ENCODE results near the gene COL16A1. TPM values are rescaled to one million over a fixed set of nuclear protein-coding genes. Genes with fewer than 3 reads are reported as not detected.

COL16A1 gene
- total RNA-seq, 2 donors from 2014 or later: 7.4 to 9.9 TPM

GRCh38 chr1:31650161-31651088 is 53.4 kb downstream of the COL16A1 start:
- H3K9me3 Mint-ChIP-seq: no peaks in the 10 kb centered on the region
- Histone ChIP-seq H3K4me3 (ENCODE audit: low read length) (no peak overlapping the region), H3K36me3 (ENCODE audit: control insufficient read depth, insufficient read depth, low read length) (no peaks in the 10 kb centered on the region), H3K9me3 (ENCODE audit: control insufficient read depth, low read length) (no peaks in the 10 kb centered on the region), H3K4me1 (ENCODE audit: control insufficient read depth, insufficient read depth, low read length) (peaks cover 13% of the 10 kb centered on the region), H3K9ac (ENCODE audit: extremely low read depth, low read length, poor library complexity, severe bottlenecking) (no peak overlapping the region), H3K27ac (ENCODE audit: low read depth, low read length) (no peak overlapping the region), H3K27me3 (ENCODE audit: control insufficient read depth, insufficient read depth, low read length, poor library complexity, severe bottlenecking) (no peaks in the 10 kb centered on the region)
- 88 to 92% methylated on average over 9 of the region's 9 CpGs for WGBS, 2 experiments (ENCODE audit: insufficient coverage in 1 of 2, insufficient read length in 1 of 2)
- no peak for DNase-seq
- H3K4me3 Mint-ChIP-seq: no peak overlapping the region
- TF ChIP-seq CTCF (conservative IDR thresholded peaks at IDR 0.05): no peak
- H3K36me3 Mint-ChIP-seq (ENCODE audit: low read depth): no peaks in the 10 kb centered on the region
- peaks cover 17% of the 10 kb centered on the region for H3K4me1 Mint-ChIP-seq
- peaks cover under 1% of the 10 kb centered on the region for H3K27me3 Mint-ChIP-seq (ENCODE audit: insufficient read depth)
- no peak overlapping the region for H3K27ac Mint-ChIP-seq

GRCh38 chr1:31648641-31649357 is 55.0 kb downstream of the COL16A1 start:
- H3K27ac Mint-ChIP-seq: peak overlapping the region; percentile 23
- no peaks in the 10 kb centered on the region for H3K36me3 Mint-ChIP-seq (ENCODE audit: low read depth)
- Histone ChIP-seq H3K27me3 (ENCODE audit: control insufficient read depth, insufficient read depth, low read length, poor library complexity, severe bottlenecking) (no peaks in the 10 kb centered on the region), H3K4me1 (ENCODE audit: control insufficient read depth, insufficient read depth, low read length) (peaks cover 10% of the 10 kb centered on the region), H3K4me3 (ENCODE audit: low read length) (no peak overlapping the region), H3K36me3 (ENCODE audit: control insufficient read depth, insufficient read depth, low read length) (no peaks in the 10 kb centered on the region), H3K9ac (ENCODE audit: extremely low read depth, low read length, poor library complexity, severe bottlenecking) (no peak overlapping the region), H3K9me3 (ENCODE audit: control insufficient read depth, low read length) (no peaks in the 10 kb centered on the region), H3K27ac (ENCODE audit: low read depth, low read length) (no peak overlapping the region)
- TF ChIP-seq CTCF (conservative IDR thresholded peaks at IDR 0.05): no peak
- DNase-seq: no peak
- WGBS, 2 experiments (ENCODE audit: insufficient coverage in 1 of 2, insufficient read length in 1 of 2): 55 to 79% methylated on average over 3 to 9 of the region's 9 CpGs
- no peaks in the 10 kb centered on the region for H3K9me3 Mint-ChIP-seq
- H3K4me1 Mint-ChIP-seq: peaks cover 23% of the 10 kb centered on the region
- no peaks in the 10 kb centered on the region for H3K27me3 Mint-ChIP-seq (ENCODE audit: insufficient read depth)
- peak overlapping the region; percentile 13 for H3K4me3 Mint-ChIP-seq

GRCh38 chr1:31648190-31648589 is 55.6 kb downstream of the COL16A1 start:
- no peak overlapping the region for H3K9ac ChIP-seq (ENCODE audit: extremely low read depth, low read length, poor library complexity, severe bottlenecking)
- H3K36me3 Mint-ChIP-seq (ENCODE audit: low read depth): no peaks in the 10 kb centered on the region
- peak overlapping the region; percentile 23 for H3K27ac Mint-ChIP-seq
- 71% methylated on average over 2 of the region's 2 CpGs; no CpG with 5 or more reads in 1 of the 2 experiments for WGBS, 2 experiments (ENCODE audit: insufficient coverage in 1 of 2, insufficient read length in 1 of 2)
- no peaks in the 10 kb centered on the region for H3K36me3 ChIP-seq (ENCODE audit: control insufficient read depth, insufficient read depth, low read length)
- H3K27me3 ChIP-seq (ENCODE audit: control insufficient read depth, insufficient read depth, low read length, poor library complexity, severe bottlenecking): no peaks in the 10 kb centered on the region
- H3K4me1 Mint-ChIP-seq: peaks cover 28% of the 10 kb centered on the region
- peak overlapping the region; percentile 13 for H3K4me3 Mint-ChIP-seq
- no peaks in the 10 kb centered on the region for H3K9me3 Mint-ChIP-seq
- no peak overlapping the region for H3K27ac ChIP-seq (ENCODE audit: low read depth, low read length)
- no peaks in the 10 kb centered on the region for H3K9me3 ChIP-seq (ENCODE audit: control insufficient read depth, low read length)
- no peak for TF ChIP-seq CTCF (conservative IDR thresholded peaks at IDR 0.05)
- H3K4me1 ChIP-seq (ENCODE audit: control insufficient read depth, insufficient read depth, low read length): peaks cover 12% of the 10 kb centered on the region
- no peak for DNase-seq
- no peaks in the 10 kb centered on the region for H3K27me3 Mint-ChIP-seq (ENCODE audit: insufficient read depth)
- no peak overlapping the region for H3K4me3 ChIP-seq (ENCODE audit: low read length)

All from endodermal cell (in vitro differentiated cells).